DND-41 (cell line): ENCODE results near the gene CRBN.

Experiments used
- EZH2 ChIP-seq: IDR thresholded peaks from 3 replicates; pipeline ENCODE4 v1.6.1; 2012; ENCODE audit warnings: borderline replicate concordance, low read depth, mild to moderate bottlenecking, moderate library complexity, low read length, inconsistent platforms; ENCODE audit not compliant: severe bottlenecking
- TF ChIP-seq, protein P1 (sequence below): IDR thresholded peaks from 2 replicates; pipeline ENCODE4 v1.5.1; 2012; ENCODE audit warnings: borderline replicate concordance, low read length, moderate library complexity, mild to moderate bottlenecking; ENCODE audit not compliant: poor library complexity, severe bottlenecking; ENCODE audit errors: extremely low read depth

DNA sequence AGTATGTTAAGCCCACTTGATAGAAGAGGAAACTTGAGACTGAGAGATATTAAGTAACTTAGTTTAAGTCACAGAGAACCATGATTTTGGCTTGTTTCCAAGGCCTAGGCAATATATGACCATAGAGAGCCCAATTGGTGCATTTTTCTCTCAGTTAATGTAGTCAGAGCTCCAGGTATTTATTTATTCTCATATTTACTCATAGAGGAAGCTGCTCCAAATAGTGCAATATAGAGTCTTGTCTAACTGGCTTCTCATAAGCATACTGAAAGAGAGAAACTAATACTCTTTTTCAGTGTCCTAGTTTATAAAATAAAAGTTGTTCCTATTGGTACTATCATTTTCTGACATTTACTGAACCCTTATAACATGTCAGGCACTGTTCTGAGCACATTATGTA is 37.6 kb downstream of the CRBN start:
- TF ChIP-seq, protein P1, sequence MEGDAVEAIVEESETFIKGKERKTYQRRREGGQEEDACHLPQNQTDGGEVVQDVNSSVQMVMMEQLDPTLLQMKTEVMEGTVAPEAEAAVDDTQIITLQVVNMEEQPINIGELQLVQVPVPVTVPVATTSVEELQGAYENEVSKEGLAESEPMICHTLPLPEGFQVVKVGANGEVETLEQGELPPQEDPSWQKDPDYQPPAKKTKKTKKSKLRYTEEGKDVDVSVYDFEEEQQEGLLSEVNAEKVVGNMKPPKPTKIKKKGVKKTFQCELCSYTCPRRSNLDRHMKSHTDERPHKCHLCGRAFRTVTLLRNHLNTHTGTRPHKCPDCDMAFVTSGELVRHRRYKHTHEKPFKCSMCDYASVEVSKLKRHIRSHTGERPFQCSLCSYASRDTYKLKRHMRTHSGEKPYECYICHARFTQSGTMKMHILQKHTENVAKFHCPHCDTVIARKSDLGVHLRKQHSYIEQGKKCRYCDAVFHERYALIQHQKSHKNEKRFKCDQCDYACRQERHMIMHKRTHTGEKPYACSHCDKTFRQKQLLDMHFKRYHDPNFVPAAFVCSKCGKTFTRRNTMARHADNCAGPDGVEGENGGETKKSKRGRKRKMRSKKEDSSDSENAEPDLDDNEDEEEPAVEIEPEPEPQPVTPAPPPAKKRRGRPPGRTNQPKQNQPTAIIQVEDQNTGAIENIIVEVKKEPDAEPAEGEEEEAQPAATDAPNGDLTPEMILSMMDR: no peak
- no peak for TF ChIP-seq EZH2
